Heart left ventricle (tissue), 16 donors: ENCODE measurements around the gene RIPOR1. TPM values are rescaled to one million over a fixed set of nuclear protein-coding genes. Genes with fewer than 3 reads are reported as not detected.
"Not testable (repeated sequence)": the region's sequence is repeated elsewhere in the genome, so short reads cannot be mapped to it uniquely, and the experiment has no call there.

ENCODE experiments used
- ATAC-seq, 4 donors: fragments of 200-7000 bp; cut with Tn5 transposase; one replicate each; pipeline ENCODE4 v1.9.1; 2020 to 2022; ENCODE audit warnings: moderate library complexity in 4 of 4, mild to moderate bottlenecking in 3 of 4, moderate number of reproducible peaks in 1 of 4
- DNase-seq, 5 donors: peaks; one replicate each; pipeline ENCODE4 v3.0.0-alpha.2; 2020
- H3K27ac ChIP-seq, 12 donors: fragments of 200-600 bp; sonication (generic) in 4 of 12; one replicate each; pipeline versions ENCODE4 v1.5.0 to v1.8.0; 2016 to 2022; ENCODE audit warnings: mild to moderate bottlenecking in 2 of 12
- H3K27me3 ChIP-seq, 9 donors: fragments of 200-600 bp; sonication (generic) in 2 of 9; one replicate each; pipeline versions ENCODE4 v1.5.1 to v1.8.0; 2016 to 2022; ENCODE audit warnings: mild to moderate bottlenecking in 3 of 9
- H3K36me3 ChIP-seq, 9 donors: fragments of 200-600 bp; sonication (generic) in 2 of 9; one replicate each; pipeline versions ENCODE4 v1.5.0 to v1.8.0; 2018 to 2022; ENCODE audit warnings: mild to moderate bottlenecking in 2 of 9
- H3K4me1 ChIP-seq, 12 donors: fragments of 200-600 bp; sonication (generic) in 4 of 12; one replicate each; pipeline versions ENCODE4 v1.5.0 to v1.8.0; 2016 to 2022; ENCODE audit warnings: mild to moderate bottlenecking in 3 of 12
- H3K4me3 ChIP-seq, 12 donors: fragments of 200-600 bp; sonication (generic) in 4 of 12; one replicate each; pipeline versions ENCODE4 v1.5.0 to v1.8.0; 2017 to 2022; ENCODE audit warnings: mild to moderate bottlenecking in 9 of 12, moderate library complexity in 4 of 12
- H3K9me3 ChIP-seq, 12 donors: fragments of 200-600 bp; sonication (generic) in 4 of 12; one replicate each; pipeline versions ENCODE4 v1.5.0 to v1.8.0; 2016 to 2022; ENCODE audit warnings: mild to moderate bottlenecking in 1 of 12
- CTCF ChIP-seq, 12 donors: fragments of 200-600 bp; sonication (generic) in 4 of 12; IDR thresholded peaks; one replicate each; pipeline versions ENCODE4 v1.5.0 to v1.8.0; 2018 to 2022; ENCODE audit warnings: antibody characterized with exemption in 12 of 12, mild to moderate bottlenecking in 5 of 12
- POLR2A ChIP-seq, 2 donors: fragments of 450-650 bp; IDR thresholded peaks; one replicate each; pipeline ENCODE4 v1.6.1; 2017; ENCODE audit warnings: antibody characterized with exemption in 2 of 2, mild to moderate bottlenecking in 2 of 2, moderate library complexity in 2 of 2
- WGBS, 4 donors: extraction: QIAGEN DNeasy Blood & Tissue Kit in 2 of 4; methylation state at CpG; one replicate each; pipeline versions ENCODE4 v1.1.5 to v1.1.7; 2013 to 2018; 5-methylcytosine and 5-hydroxymethylcytosine counted together
- intact Hi-C, 10 donors: fragments of 100-400 bp; cut with DNase I; formaldehyde crosslinking; loops; one replicate each; pipeline versions ENCODE4 v1.11.1 to v1.14.2; 2022
- polyA plus RNA-seq, 2 donors: library from polyadenylated mRNA; stranded (reverse); fragments of 200-250 nt; gene quantifications; one replicate each; pipeline ENCODE4 v1.2.3, GENCODE V29; 2013
- total RNA-seq, 9 donors: library from RNA; depleted of rRNA in 2 of 9; stranded (reverse); fragments of >200 nt in 2 of 9; fragmentation: NEBNext Ultra II Directional in 3 of 9; extraction: Animal tissue kit (Norgen Biotek cat#: 25700) in 3 of 9; gene quantifications; one replicate each; pipeline versions ENCODE4 v1.1.0 to v1.2.4, GENCODE V29; 2016 to 2023
- donor health status: ischemic (EF 13 %, LVEDD 7.1; RV severe dilation, severe dysfunction).
- donor health status: healthy with polysubstance abuse.
- donor health status: DM: no; HTN: yes; CAD: no.
- donor health status: DM: no; HTN: no; CAD: no.
- donor health status: ischemic (EF 25% LVEDD 6.9; RV normal size, moderate dysfunction).
- donor health status: ischemic (EF 25% LVEDD 5.7; RV mildly dilated, moderate dysfunction).
- donor health status: healthy.
- donor health status: DM: yes; HTN: yes; CAD: no.
- donor health status: ischemic (EF 35%, LVEDD 5.7; RV mildly dilated, moderate dysfunction).
- donor health status: nonischemic (EF 11% LVEDD 7.7; RV severe dilation, severe dysfunction).
- donor health status: DM: yes; HTN: yes; CAD: no.
- donor health status: PGD.
- donor health status: ischemic (EF 29% LVEDD 5.4; RV normal size, mild dysfunction).
- donor health status: nonischemic (EF 23%, LVEDD 6.1; RV moderate dilation, normal function).

RIPOR1 gene
- total and polyA plus RNA-seq, 11 donors, result 40.7 to 156 (median 65.2) TPM

GRCh38 chr16:67483731-67484525 is 44.7 kb upstream of the RIPOR1 start:
- 86 to 90% (median 88%) methylated on average over 12 of the region's 12 CpGs for WGBS, 4 donors
- no peaks in the 10 kb centered on the region for H3K9me3 ChIP-seq
- H3K4me1 ChIP-seq, result peaks cover 0 to 68% (median 34%) of the 10 kb centered on the region in 12 donors
- no peaks in the 10 kb centered on the region for H3K27me3 ChIP-seq
- H3K4me3 ChIP-seq, result no peak overlapping the region
- no peak for TF ChIP-seq CTCF (IDR thresholded peaks at IDR 0.05)
- no peak for TF ChIP-seq POLR2A (IDR thresholded peaks at IDR 0.05)
- intact Hi-C loops, result loop anchor here in 3 of 10 donors (5.0 kb wide), 1 partner anchor 33 kb away; no protein-coding TSS in a partner anchor
- peak overlapping the region in 1 of 12 donors; percentile 27 for H3K27ac ChIP-seq
- ATAC-seq (no peak), DNase-seq (no peak)
- peaks cover 0 to 20% (median 13%) of the 10 kb centered on the region in 9 donors for H3K36me3 ChIP-seq

GRCh38 chr16:67486805-67487204 is 41.8 kb upstream of the RIPOR1 start:
- intact Hi-C loops, result no loop called here
- ATAC-seq (no peak), DNase-seq (no peak)
- 45 to 76% (median 72%) methylated on average over 3 of the region's 3 CpGs for WGBS, 4 donors
- no peak for TF ChIP-seq POLR2A (IDR thresholded peaks at IDR 0.05)
- TF ChIP-seq CTCF (IDR thresholded peaks at IDR 0.05), result no peak
- Histone ChIP-seq H3K27ac (peak overlapping the region in 1 of 12 donors; percentile 58), H3K36me3 (peaks cover 0 to 20% (median 13%) of the 10 kb centered on the region in 9 donors), H3K4me3 (no peak overlapping the region), H3K4me1 (peaks cover 0 to 81% (median 29%) of the 10 kb centered on the region in 12 donors), H3K9me3 (no peaks in the 10 kb centered on the region), H3K27me3 (no peaks in the 10 kb centered on the region)

DNA sequence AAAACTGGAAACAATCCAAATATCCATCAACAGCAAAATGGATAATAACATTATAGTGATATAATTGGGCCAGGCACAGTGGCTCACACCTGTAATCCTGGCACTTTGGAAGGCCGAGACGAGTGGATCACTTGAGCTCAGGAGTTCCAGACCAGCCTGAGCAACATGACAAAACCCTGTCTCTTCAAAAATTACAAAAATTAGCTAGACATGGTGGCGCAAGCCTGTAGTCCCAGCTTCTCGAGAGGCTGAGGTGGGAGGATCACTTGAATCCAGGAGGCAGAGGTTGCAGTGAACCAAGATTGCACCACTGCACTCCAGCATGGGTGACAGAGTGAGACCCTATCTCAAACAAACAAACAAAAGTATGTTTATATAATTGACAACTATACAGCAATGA is 41.1 kb upstream of the RIPOR1 start:
- H3K27me3 ChIP-seq, DNase-seq, H3K9me3 ChIP-seq, intact Hi-C loops, ATAC-seq, H3K4me3 ChIP-seq: not testable (repeated sequence)
- H3K4me1 ChIP-seq, result peaks cover 0 to 81% (median 21%) of the 10 kb centered on the region in 12 donors
- H3K27ac ChIP-seq, result peak overlapping the region in 1 of 12 donors; percentile 85
- WGBS, 4 donors, result 85 to 90% (median 87%) methylated on average over 4 of the region's 4 CpGs
- H3K36me3 ChIP-seq, result peaks cover 0 to 20% (median 13%) of the 10 kb centered on the region in 9 donors

DNA sequence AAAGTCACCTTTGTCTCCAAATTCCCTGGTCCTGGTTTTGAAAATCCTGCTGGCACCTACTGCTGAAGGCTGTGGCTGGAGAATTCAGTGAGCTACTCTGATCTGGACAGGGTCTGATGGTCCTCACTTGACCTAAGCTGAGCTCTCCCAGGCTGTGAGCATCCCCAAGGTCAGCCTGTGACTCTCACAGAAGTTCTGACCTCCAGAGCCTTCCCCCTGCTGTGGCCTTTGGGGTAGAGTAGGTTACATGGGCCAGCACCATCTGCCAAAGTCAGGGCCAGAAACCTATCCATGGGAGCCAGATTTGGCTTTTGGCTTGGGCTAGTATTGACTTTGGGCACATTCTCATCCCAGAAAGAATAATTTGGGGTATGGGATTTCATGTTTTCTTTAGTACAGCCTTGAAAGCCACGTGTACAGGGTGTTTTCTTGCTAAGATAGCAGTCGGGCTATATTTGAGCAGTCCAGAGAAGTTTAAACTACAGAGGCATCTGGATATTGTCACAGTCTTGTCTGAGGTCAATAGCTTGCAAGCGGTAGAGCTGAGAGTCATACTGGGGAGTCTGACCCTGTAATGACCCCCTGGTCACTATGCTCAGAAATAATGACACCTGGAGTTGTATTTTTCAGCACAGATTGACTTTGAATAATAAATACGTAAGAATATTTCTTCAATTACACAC is 39.1 kb upstream of the RIPOR1 start:
- TF ChIP-seq POLR2A (IDR thresholded peaks at IDR 0.05) (no peak), CTCF (IDR thresholded peaks at IDR 0.05) (no peak)
- Histone ChIP-seq H3K27me3 (no peaks in the 10 kb centered on the region), H3K4me1 (peaks cover 0 to 80% (median 14%) of the 10 kb centered on the region in 12 donors), H3K27ac (peak overlapping the region in 11 of 12 donors; percentile 15 to 85 (median 50)), H3K9me3 (no peaks in the 10 kb centered on the region), H3K36me3 (peaks cover 0 to 17% (median 9%) of the 10 kb centered on the region in 9 donors), H3K4me3 (peak overlapping the region in 1 of 12 donors; percentile 9)
- 33 to 52% (median 47%) methylated on average over 4 of the region's 4 CpGs for WGBS, 4 donors
- DNase-seq (no peak), ATAC-seq (peak in 3 of 4 donors; percentile 53 to 68 (median 56))
- intact Hi-C loops, result no loop called here
